Upper lobe of right lung (tissue), 1 donor: Measurements from ENCODE around the gene SECTM1. TPM values are rescaled to one million over a fixed set of nuclear protein-coding genes. Genes with fewer than 3 reads are reported as not detected.

Experiments
- ATAC-seq: fragments of 200-7000 bp; cut with Tn5 transposase; one replicate; pipeline ENCODE4 v1.9.1; 2020; ENCODE audit warnings: mild to moderate bottlenecking, moderate library complexity
- DNase-seq: peaks from one replicate; pipeline ENCODE4 v3.0.0-alpha.2; 2020
- H3K27ac ChIP-seq: fragments of 200-600 bp; one replicate; pipeline ENCODE4 v1.8.0; 2022
- H3K27me3 ChIP-seq: fragments of 200-600 bp; one replicate; pipeline ENCODE4 v1.8.0; 2022; ENCODE audit warnings: mild to moderate bottlenecking
- H3K36me3 ChIP-seq: fragments of 200-600 bp; one replicate; pipeline ENCODE4 v1.8.0; 2022
- H3K4me1 ChIP-seq: fragments of 200-600 bp; one replicate; pipeline ENCODE4 v1.8.0; 2022
- H3K4me3 ChIP-seq: fragments of 200-600 bp; one replicate; pipeline ENCODE4 v1.8.0; 2022; ENCODE audit warnings: mild to moderate bottlenecking
- H3K9me3 ChIP-seq: fragments of 200-600 bp; one replicate; pipeline ENCODE4 v1.8.0; 2022
- CTCF ChIP-seq: fragments of 200-600 bp; IDR thresholded peaks from one replicate; pipeline ENCODE4 v1.8.0; 2022; ENCODE audit warnings: antibody characterized with exemption
- intact Hi-C: fragments of 100-400 bp; cut with DNase I; formaldehyde crosslinking; loops from one replicate; pipeline ENCODE4 v1.11.0; 2022
- total RNA-seq: library from RNA; stranded (reverse); fragmentation: NEBNext Ultra II Directional; extraction: Animal tissue kit (Norgen Biotek cat#: 25700); gene quantifications from one replicate; pipeline ENCODE4 v1.2.1, GENCODE V29; 2021
- donor health status: DM: no; HTN: yes; CAD: no; lungs with severe emphysema.

SECTM1 gene
- total RNA-seq, 1 donor from 2014 or later: 26.4 TPM

- DNase-seq: peak; percentile 81
- peak; percentile 43 for ATAC-seq
These were observed 60.9 kb downstream of the SECTM1 start for GRCh38 chr17:82272495-82273326.

GRCh38 chr17:82271401-82271800 is 62.2 kb downstream of the SECTM1 start:
- no peaks in the 10 kb centered on the region for H3K9me3 ChIP-seq
- intact Hi-C loops: no loop called here
- H3K27me3 ChIP-seq: no peaks in the 10 kb centered on the region
- no peak for TF ChIP-seq CTCF
- H3K27ac ChIP-seq: no peak overlapping the region
- peak overlapping the region; percentile 83 for H3K4me3 ChIP-seq
- H3K4me1 ChIP-seq: peaks cover 65% of the 10 kb centered on the region
- ATAC-seq: no peak
- no peak for DNase-seq
- peaks cover 45% of the 10 kb centered on the region for H3K36me3 ChIP-seq

More at GRCh38 chr17:82272495-82273326, 60.9 kb downstream of the SECTM1 start:
- H3K27ac ChIP-seq: peak overlapping the region; percentile 97
- peaks cover 52% of the 10 kb centered on the region for H3K4me1 ChIP-seq
- H3K36me3 ChIP-seq: peaks cover 38% of the 10 kb centered on the region
- H3K4me3 ChIP-seq: peak overlapping the region; percentile 83
- no peaks in the 10 kb centered on the region for H3K9me3 ChIP-seq
- no peak for TF ChIP-seq CTCF
- H3K27me3 ChIP-seq: no peaks in the 10 kb centered on the region
- intact Hi-C loops: no loop called here

Other genes starting within 250 kb of the SECTM1 start
- gene FASN, start 235.5 kb downstream of the SECTM1 start, total RNA-seq: 432 TPM
- gene CCDC57, start 120.9 kb downstream of the SECTM1 start, total RNA-seq: 50.5 TPM
- gene SLC16A3, start 104.7 kb downstream of the SECTM1 start, total RNA-seq: 77.5 TPM
- gene CSNK1D, start 60.1 kb downstream of the SECTM1 start, total RNA-seq: 150 TPM
- 7.2 TPM for gene CD7, start 16.2 kb downstream of the SECTM1 start, total RNA-seq
- not detected for gene TEX19, start 25.5 kb upstream of the SECTM1 start, total RNA-seq
- not detected for gene UTS2R, start 38.0 kb upstream of the SECTM1 start, total RNA-seq
- gene HEXD, start 84.6 kb upstream of the SECTM1 start, total RNA-seq: 49.1 TPM
- 32.7 TPM for gene OGFOD3, start 84.8 kb upstream of the SECTM1 start, total RNA-seq
- 120 TPM for gene CYBC1, start 117.0 kb upstream of the SECTM1 start, total RNA-seq
- gene NARF, start 125.0 kb upstream of the SECTM1 start, total RNA-seq: 54.1 TPM
- 62.4 TPM for gene FOXK2, start 186.0 kb upstream of the SECTM1 start, total RNA-seq